GM21360 (cell line): Measurements from ENCODE around the gene CYP27C1.

Source experiments
- ATAC-seq: cut with Tn5 transposase; IDR thresholded peaks from one replicate; pipeline ENCODE4 v1.9.1; 2021; ENCODE audit warnings: mild to moderate bottlenecking, moderate library complexity; ENCODE audit not compliant: unreplicated experiment

The CYP27C1 gene

GRCh38 chr2:127193967-127194280 lies 26.2 kb downstream of the CYP27C1 start:
- ATAC-seq: no peak

DNA sequence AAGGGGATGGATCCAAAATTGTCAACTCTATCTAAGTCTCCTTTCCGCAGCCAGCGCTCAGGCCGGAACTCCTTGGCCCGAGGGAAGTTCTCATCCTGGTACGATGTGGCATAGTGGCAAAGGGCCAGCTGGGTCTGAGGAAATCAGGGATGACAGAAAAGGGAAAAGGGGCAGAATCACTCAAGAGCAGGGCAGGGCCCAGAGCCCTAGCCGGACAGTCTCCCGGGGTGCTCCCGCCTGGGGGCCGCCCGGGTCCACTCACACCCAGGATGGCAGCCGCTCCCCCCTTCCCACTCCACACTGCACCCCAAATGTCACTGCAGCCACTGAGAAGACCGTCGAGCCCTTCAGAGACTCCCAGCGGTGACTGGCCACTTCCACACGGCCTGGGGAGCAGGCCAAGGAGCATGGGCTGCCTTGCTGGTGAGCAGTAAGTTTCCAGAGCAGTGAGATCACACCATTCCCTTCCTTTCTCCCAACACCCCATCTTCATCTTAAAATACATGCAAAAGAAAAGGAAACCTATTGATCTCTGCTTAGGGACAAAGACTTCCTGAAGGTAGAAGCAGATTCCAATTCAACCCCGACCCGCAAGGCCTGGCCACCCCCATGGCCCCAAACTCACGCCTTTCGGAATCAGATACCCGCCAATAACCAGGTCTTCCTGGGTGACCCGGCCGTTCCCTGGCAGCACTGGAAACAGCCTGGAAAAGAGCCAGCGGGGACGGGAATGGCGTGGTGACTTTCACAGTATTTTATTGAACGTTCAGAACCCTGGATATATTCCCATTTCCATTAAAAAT lies 26.7 kb downstream of the CYP27C1 start:
- ATAC-seq: no peak

- no peak for ATAC-seq
These were observed 28.5 kb downstream of the CYP27C1 start for GRCh38 chr2:127191331-127192219.

GRCh38 chr2:127188797-127189196 lies 31.3 kb downstream of the CYP27C1 start:
- ATAC-seq: no peak

GRCh38 chr2:127187831-127188230 lies 32.3 kb downstream of the CYP27C1 start:
- no peak for ATAC-seq

- ATAC-seq: no peak
These were observed 32.9 kb downstream of the CYP27C1 start for GRCh38 chr2:127187081-127187775.

DNA sequence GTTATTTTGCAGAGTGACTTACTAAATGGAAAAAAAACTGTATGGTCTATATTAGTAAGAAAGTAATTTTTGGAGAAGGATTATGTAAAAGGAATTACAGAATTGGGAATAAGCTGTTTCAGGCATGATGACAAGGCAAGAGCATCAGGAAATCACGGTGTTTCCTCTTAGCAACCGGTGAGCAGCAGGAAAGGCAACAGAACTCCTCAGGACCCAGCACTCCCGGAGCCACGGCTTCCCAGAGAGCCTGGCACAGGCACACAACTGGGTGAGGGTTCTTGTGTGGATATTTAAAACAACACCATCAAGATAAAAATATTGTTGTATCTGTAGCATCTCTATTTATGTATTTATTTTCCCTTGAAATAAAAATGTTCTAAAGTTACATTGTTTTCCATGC lies 34.4 kb downstream of the CYP27C1 start:
- ATAC-seq: no peak

DNA sequence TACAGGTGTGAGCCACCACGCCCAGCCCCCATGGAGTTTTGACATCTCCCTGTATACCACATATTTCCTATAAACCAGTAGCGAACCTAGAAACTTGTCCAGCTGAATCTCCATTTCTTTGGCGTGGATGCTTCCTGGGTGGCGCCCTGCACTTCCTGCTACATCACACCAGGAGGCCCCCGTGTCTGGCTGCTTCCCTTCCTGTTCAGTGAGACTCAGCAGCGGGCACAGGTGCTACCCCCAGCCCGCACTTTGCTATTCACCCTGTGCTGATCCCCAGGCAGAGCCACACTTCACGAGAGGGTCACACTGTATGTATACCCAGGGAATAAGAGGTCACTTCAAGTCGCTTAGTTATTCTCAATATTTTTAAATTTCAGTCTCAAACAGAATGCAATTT lies 35.0 kb downstream of the CYP27C1 start:
- ATAC-seq: no peak

GRCh38 chr2:127183771-127184170 lies 36.3 kb downstream of the CYP27C1 start:
- no peak for ATAC-seq

DNA sequence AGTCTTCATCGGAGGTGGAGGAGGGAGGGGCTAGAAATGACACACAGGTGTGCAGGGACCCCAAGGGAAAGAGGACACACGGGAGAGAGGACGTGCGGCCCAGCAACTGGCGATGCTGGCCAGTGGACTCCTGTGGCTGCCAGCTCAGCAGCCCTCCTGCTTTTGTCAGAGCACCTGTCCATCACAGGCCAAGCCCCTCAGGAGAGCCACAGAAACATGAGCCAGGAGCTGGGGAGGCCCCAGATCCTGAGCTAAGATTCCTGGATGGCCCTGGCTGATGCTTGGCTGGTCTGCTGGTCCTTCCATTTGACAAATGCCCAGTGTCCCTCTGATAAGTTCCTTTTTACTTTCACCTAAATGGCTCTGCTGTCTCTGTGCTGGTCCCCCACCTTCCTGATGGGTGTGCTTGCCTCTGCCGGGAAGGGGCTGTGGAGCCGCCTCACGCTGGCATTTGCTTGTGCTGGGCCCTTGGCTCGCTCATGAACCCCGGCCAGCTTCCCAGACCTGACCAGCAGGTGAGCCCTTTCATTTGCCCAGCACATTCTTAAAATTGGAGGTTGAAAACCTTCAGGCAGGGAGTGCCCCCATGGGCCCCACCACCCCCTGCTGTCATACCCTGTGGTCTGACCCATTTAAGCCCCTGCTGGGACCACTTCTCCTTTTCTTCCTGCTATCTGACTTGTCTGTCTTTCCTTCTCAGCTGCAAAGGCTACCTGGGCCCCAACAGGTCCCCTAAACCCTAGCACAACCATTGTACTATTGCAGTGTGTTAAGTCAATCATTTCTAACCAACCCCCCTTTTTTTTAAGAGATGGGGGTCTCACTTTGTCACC lies 37.3 kb downstream of the CYP27C1 start:
- ATAC-seq: no peak

GRCh38 chr2:127181851-127182250 lies 38.2 kb downstream of the CYP27C1 start:
- no peak for ATAC-seq

DNA sequence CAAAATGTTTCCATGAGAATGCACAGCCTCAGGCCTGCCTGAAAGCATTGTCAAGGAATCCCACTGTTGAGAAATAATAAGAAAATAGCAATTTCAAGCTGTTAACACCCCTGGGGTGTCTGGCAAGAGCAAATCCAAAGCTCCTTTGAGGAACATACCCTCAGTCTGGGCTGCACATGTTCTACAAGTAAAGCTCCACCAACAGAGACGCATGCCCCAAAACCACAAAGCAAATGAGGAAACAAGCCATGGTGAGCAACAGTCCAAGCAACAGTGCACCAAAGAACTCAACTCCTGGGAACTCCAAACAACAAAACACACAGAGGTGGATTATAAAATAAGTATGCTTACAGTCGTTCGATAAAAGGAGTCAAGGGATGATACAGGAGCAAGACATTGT lies 40.3 kb downstream of the CYP27C1 start:
- no peak for ATAC-seq

- ATAC-seq: no peak
These were observed 42.4 kb downstream of the CYP27C1 start for GRCh38 chr2:127177617-127178263.

GRCh38 chr2:127176371-127177311 lies 43.5 kb downstream of the CYP27C1 start:
- ATAC-seq: no peak

GRCh38 chr2:127175751-127176354 lies 44.2 kb downstream of the CYP27C1 start:
- no peak for ATAC-seq

DNA sequence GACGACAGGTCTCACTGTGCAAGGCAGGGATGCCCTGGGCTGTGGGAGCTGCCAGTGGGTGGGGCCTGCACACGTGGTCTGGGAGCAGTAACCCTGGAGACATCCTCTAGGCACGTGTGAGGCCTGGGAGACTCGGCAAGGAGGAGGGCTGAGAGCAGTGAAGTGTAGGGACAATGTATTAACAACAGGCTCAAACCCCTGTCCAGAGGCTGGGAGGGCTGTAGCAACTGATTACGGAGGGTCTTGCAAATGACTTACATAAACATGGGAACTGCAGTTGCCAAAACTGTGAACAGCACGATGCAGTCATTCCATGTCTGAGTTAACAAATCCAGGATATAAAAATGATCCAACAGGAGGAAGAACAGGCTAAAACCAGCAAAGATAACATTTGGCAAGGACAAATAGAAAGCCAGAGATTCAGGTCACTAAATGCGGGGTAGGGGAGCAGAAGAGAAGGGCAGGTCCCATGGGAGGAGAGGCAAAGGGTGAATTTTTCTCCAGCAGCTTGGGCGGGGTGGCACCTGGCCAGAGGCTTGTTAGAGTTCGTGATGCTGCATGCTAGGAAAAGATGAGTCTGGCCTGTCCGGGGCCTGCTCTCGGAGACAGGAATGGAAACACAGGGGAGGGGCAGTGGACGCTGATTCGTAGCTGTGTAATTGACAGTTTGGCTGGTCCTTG lies 44.9 kb downstream of the CYP27C1 start:
- ATAC-seq: no peak

DNA sequence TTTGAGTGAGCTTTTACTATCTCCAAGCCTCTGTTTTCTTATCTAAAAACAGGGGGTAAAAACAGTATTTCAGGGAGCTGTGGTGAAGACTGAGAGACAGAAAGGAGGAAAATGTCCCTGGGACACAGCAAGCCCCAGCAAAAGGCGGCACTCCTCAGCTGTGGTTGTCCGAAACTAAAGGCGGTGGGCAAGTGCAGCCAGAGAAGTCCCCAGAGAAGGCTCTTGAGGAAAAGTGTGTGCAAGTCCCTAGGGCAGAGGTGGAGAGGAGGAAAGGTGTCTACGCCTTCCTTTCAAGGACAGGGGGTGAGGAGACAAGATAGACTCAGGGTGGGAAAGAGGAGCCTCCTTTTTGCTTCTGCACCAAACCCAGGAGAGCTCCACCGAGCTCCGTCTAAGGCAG lies 45.5 kb downstream of the CYP27C1 start:
- ATAC-seq: no peak

- ATAC-seq: no peak
These were observed 46.0 kb downstream of the CYP27C1 start for GRCh38 chr2:127174136-127174535.
